Astrocyte (in vitro differentiated cells and primary cell): ENCODE results near the gene HIPK2.

Experiments used
- CTCF ChIP-seq: IDR thresholded peaks from 2 replicates; pipeline ENCODE4 v1.5.1; 2011; ENCODE audit warnings: low read depth, mild to moderate bottlenecking, inconsistent platforms, low read length, moderate library complexity; ENCODE audit not compliant: insufficient read depth
- EZH2 ChIP-seq: IDR thresholded peaks from 2 replicates; pipeline ENCODE4 v1.6.1; 2012; ENCODE audit warnings: mild to moderate bottlenecking, low read length, inconsistent platforms; ENCODE audit not compliant: insufficient read depth

- no peak for TF ChIP-seq CTCF
- no peak for TF ChIP-seq EZH2
These were observed 167.2 kb downstream of the HIPK2 start for GRCh38 chr7:139610595-139610994.
